Effector memory CD4-positive, alpha-beta T cell (primary cell): Measurements from ENCODE around the gene ATXN7L2.

Source experiments
- DNase-seq, 3 donors: peaks; one replicate each; pipeline ENCODE4 v3.0.0-alpha.2; 2020
- H3K27ac ChIP-seq: 2 replicates; pipeline ENCODE4 v1.7.0; 2013; ENCODE audit warnings: mild to moderate bottlenecking, low read length, moderate library complexity; ENCODE audit not compliant: insufficient read depth, poor library complexity, severe bottlenecking
- H3K27me3 ChIP-seq: replicated peaks from 2 replicates; pipeline ENCODE4 v1.7.0; 2013; ENCODE audit warnings: mild to moderate bottlenecking, low read length; ENCODE audit not compliant: insufficient read depth, control insufficient read depth, poor library complexity, severe bottlenecking
- H3K36me3 ChIP-seq: 2 replicates; pipeline ENCODE4 v1.7.0; 2013; ENCODE audit warnings: mild to moderate bottlenecking, low read length, moderate library complexity; ENCODE audit not compliant: control insufficient read depth, insufficient read depth
- H3K4me1 ChIP-seq: 2 replicates; pipeline ENCODE4 v1.7.0; 2013; ENCODE audit warnings: low read length, mild to moderate bottlenecking; ENCODE audit not compliant: control insufficient read depth, insufficient read depth, poor library complexity, severe bottlenecking
- H3K4me3 ChIP-seq: 2 replicates; pipeline ENCODE4 v1.7.0; 2013; ENCODE audit warnings: low read length, low read depth, mild to moderate bottlenecking; ENCODE audit not compliant: insufficient read depth, poor library complexity, severe bottlenecking
- H3K9me3 ChIP-seq: 2 replicates; pipeline ENCODE4 v1.7.0; 2013; ENCODE audit warnings: mild to moderate bottlenecking, low read length, moderate library complexity; ENCODE audit not compliant: control insufficient read depth

Gene ATXN7L2

DNA sequence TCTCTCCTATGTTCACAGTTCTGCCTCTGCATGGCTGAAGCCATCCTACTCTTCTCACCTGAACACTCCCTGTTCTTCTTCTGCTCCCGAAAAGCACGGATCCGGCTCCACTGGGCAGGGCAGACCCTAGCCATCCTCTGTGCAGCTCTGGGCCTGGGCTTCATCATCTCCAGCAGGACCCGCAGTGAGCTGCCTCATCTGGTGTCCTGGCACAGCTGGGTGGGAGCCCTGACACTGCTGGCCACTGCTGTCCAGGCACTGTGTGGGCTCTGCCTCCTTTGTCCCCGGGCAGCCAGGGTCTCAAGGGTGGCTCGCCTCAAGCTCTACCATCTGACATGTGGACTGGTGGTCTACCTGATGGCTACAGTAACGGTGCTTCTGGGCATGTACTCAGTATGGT, 12.0 kb downstream of the ATXN7L2 start:
- Histone ChIP-seq H3K4me1 (peaks cover 55% of the 10 kb centered on the region), H3K36me3 (peaks cover 26% of the 10 kb centered on the region)

DNA sequence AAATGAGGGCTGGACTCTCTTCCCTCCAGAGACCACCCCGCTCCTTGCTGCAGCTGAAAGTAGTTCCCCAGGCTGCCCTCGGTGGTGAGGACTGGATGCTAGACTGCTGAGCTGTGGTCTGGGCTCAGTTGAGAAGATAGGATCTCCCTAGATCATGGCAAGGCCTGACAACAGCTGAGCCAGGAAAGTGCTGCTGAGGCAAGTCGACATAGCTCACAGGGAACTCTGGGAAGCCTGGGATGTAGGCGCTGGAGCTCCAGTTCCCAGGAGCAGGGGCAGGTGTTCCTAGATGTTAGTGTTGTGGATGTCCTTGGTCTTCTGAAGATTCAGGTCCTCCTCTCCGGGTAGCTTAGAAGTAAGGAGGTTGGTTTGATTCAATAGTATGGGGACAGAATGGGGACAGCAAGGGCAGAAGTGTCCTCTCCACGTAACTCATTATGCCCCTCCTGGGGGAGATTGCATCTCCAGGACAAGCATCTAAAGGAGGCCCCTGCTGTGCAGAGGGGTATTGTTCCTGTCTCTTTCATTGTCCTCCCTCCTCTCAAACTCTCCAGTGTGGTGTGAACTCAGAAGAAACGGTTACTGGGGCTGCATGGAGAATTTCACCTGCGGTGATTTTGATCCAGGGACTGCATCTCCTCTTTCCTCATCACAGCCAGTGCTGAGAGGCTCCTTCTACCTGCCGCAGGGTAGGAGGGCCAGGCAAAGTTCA, 13.9 kb downstream of the ATXN7L2 start:
- H3K4me1 ChIP-seq = peaks cover 74% of the 10 kb centered on the region
- H3K27ac ChIP-seq = peak overlapping the region; percentile 11
- no peak for DNase-seq
- no peak overlapping the region for H3K4me3 ChIP-seq
- H3K36me3 ChIP-seq = peaks cover 28% of the 10 kb centered on the region
- no peaks in the 10 kb centered on the region for H3K27me3 ChIP-seq
- H3K9me3 ChIP-seq = no peaks in the 10 kb centered on the region

More for the DNA sequence above, 12.0 kb downstream of the ATXN7L2 start:
- no peak overlapping the region for H3K4me3 ChIP-seq
- H3K27me3 ChIP-seq = no peaks in the 10 kb centered on the region
- H3K9me3 ChIP-seq = no peaks in the 10 kb centered on the region
- H3K27ac ChIP-seq = no peak overlapping the region
- no peak for DNase-seq

DNA sequence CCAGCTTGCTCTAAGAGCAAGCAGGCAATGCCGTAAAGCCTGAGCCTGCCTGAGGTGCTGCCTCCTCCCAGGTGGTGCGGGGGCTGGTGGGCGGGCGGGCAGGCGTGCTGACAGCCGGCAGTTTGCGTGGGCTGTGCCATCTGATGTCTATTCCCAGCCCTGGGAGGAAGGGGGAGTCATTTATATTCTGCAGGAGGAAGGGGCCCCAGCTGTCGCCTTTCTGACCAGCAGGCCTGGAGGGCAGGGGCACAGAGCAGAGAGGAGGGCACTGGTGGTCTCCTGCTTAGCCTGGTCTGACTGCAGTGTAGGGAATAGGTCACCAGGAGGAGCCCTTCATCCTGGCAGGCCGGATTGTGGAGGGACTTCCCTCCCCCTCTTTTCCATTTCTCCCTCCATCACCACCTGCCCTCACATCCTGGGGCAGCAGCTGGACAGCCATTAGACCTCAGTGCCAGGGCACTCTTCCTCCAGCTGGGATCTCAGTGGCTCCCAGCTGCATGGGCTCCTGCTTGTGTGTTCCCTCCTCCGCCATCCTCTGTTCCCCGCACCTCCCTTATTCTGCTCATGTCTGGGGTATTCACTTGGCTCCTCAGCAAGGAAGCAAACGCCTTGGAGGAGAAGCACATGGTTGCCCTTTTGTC, 14.6 kb downstream of the ATXN7L2 start:
- Histone ChIP-seq H3K27ac (peak overlapping the region; percentile 11), H3K9me3 (no peaks in the 10 kb centered on the region), H3K36me3 (peaks cover 28% of the 10 kb centered on the region), H3K27me3 (no peaks in the 10 kb centered on the region), H3K4me3 (no peak overlapping the region), H3K4me1 (peaks cover 78% of the 10 kb centered on the region)
- no peak for DNase-seq

DNA sequence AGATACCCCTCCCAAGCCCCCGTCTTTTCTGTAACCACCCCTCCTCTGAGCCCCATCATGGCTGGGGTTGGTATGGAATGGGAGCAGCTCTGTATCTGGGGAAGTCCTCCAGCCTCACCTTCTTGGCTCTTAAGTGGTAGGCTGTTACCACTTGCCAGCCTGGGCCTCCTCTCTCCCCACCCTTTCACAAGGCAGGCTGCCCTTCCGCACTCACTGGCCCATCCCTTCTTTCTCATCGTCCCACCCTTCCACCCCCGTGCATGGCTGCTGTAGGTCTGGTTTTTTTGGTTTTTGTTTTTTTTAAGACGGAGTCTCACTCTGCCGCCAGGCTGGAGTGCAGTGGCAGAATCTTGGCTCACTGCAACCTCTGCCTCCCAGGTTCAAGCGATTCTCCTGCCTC, 15.4 kb downstream of the ATXN7L2 start:
- no peak for DNase-seq
- Histone ChIP-seq H3K27me3 (no peaks in the 10 kb centered on the region), H3K4me1 (peaks cover 81% of the 10 kb centered on the region), H3K36me3 (peaks cover 28% of the 10 kb centered on the region), H3K27ac (no peak overlapping the region), H3K9me3 (no peaks in the 10 kb centered on the region), H3K4me3 (no peak overlapping the region)

DNA sequence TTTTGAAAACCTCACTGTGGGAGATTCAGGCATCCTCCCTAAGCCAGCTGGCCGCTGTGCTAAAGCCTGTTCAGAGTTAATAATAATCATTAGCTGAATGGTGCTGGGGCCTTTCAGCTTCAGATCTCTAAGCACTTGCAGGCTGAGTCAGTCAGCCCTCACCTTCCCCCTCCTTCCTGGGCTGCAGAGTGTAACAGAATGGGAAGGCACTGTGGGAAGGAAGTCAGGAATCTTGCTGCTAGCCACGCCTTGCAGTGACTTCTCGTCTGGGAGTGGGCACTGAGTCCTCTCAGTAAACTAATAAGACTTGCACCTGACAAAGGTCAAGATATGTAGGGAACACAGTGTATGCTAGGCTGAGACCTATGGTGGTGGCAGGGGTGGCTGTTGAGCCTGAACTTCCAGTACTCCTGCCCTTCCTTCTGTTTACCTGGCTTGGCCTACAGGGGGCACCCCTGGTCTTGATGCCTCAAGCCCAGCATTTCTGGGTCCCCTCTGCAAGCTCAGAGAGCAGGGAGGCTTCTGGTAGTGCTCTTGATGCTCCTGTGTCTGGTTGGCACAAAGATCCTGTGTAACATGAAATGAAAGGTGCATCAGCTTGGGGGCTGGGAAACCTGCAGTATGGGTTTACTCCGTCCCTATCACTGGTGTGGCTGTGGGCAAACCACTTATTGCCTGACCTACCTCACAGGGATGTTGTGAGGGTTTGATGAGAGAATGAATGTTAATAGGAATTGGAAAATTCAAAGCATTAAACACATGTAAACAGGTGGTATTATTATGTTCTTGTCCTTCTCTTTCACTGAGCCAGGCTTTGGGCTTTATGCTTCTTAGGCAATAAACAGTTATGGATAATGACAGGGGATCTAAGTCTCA, 16.2 kb downstream of the ATXN7L2 start:
- peaks cover 81% of the 10 kb centered on the region for H3K4me1 ChIP-seq
- peaks cover 28% of the 10 kb centered on the region for H3K36me3 ChIP-seq
- peak overlapping the region; percentile 90 for H3K27ac ChIP-seq
- no peaks in the 10 kb centered on the region for H3K9me3 ChIP-seq
- peak in 2 of 3 donors; percentile 43 to 50 for DNase-seq
- H3K4me3 ChIP-seq = no peak overlapping the region
- H3K27me3 ChIP-seq = no peaks in the 10 kb centered on the region

DNA sequence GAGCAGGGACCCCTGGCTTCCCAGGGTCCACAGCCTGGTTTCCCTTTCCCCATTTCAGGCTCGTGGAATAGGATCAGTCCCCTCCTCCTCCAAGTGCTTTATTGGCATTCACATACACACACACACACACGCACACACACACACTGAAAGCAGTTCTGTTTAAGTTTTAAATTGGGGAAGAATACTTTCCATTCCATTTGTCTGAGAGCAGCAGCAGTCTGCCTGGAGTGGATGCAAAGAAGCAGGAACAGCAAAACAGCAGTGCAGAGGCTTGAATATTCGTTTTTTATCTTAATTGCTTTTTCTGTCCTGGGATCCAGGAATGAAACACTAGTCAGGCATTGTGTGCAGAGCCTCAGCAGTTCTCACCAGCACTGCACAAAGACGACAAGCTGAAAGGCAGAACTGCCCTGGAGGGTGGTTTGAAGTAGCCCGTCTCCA, 17.3 kb downstream of the ATXN7L2 start:
- Histone ChIP-seq H3K4me1 (peaks cover 81% of the 10 kb centered on the region), H3K36me3 (peaks cover 23% of the 10 kb centered on the region), H3K4me3 (peak overlapping the region; percentile 3), H3K9me3 (no peaks in the 10 kb centered on the region), H3K27me3 (no peaks in the 10 kb centered on the region), H3K27ac (peak overlapping the region; percentile 90)
- DNase-seq = no peak

DNA sequence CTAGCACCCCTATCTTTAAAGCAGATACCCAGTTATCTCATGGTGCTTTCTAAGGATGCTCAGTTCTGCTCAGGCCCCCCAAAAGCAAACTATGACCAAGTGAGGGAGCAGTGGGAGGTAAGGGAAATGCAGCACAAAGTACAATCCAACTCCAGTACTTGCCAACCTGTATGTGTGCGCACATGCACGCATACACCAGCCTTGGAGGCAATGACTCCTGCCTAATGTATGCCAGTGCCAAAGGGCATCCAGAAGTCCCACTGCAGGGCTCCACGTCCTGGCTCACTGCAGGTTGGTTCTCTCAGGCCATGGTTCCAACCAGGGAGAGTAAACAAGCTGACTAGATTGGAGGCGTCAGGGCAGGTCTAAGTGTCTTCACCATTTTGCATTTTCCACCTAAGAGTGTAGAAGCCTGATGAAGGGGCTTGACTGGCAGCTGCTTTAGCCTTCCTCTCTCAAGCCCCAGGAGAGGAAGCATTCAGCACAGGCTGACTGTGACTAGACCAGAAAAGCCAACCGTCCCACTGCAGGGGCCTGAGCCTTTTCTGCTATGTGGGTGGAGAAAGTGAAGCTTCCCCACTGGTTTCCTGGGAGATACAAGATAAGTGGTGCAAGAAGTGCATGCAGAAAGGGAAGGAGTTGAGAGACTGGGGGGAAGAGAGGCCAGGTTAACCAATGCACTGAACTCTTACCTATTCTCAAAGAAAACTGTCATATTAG, 18.1 kb downstream of the ATXN7L2 start:
- Histone ChIP-seq H3K4me1 (peaks cover 85% of the 10 kb centered on the region), H3K27ac (peak overlapping the region; percentile 90), H3K36me3 (peaks cover 15% of the 10 kb centered on the region), H3K4me3 (peak overlapping the region; percentile 38), H3K9me3 (no peaks in the 10 kb centered on the region), H3K27me3 (no peaks in the 10 kb centered on the region)
- no peak for DNase-seq

DNA sequence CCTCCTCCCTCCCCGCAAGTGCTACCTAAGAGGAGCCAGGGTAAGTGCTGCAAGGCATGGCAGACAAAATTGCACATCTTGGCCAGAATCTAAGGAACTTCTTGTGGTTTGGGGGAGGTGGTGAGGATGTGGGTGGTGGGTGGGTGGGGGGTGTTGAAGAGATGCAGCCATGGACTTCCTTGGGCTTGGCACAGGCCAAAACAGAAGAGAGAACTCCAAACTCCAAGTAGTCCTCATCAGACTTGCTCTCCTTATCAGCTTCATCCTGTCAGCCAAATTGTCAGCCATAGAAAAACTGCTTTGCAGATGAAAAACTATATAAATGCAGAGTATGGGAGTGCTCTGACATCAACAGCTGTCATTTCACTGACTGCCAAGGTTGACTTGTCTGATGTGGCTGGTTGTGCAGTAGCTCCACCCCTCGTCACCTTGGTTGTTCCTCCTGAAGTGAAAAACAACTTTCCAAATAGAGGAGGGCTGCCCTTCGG, 18.7 kb downstream of the ATXN7L2 start:
- Histone ChIP-seq H3K4me1 (peaks cover 84% of the 10 kb centered on the region), H3K36me3 (peaks cover 8% of the 10 kb centered on the region), H3K9me3 (no peaks in the 10 kb centered on the region), H3K27me3 (no peaks in the 10 kb centered on the region), H3K4me3 (peak overlapping the region; percentile 31), H3K27ac (peak overlapping the region; percentile 90)
- peak; percentile 24 to 55 (median 51) for DNase-seq

DNA sequence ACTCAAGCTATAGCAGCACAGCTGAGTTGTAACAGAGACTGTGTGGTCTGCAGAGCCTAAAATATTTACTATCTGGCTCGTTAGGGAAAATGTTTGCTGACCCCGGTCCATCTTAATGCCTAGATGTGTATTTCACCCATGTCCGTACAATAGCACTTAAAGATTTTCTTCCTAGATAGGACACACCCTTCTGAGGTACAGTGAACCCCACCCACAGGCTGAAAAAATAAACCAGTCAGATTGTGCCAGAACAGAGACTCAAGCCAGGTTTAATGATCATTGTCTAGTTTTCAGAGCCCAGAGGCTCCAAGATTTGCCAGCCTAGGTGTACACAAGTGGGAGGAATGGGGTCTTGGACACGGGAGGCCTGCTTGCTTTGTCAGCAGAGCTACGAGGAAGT, 20.2 kb downstream of the ATXN7L2 start:
- DNase-seq = no peak
- H3K4me1 ChIP-seq = peaks cover 76% of the 10 kb centered on the region

More for the DNA sequence above, 20.2 kb downstream of the ATXN7L2 start:
- Histone ChIP-seq H3K9me3 (no peaks in the 10 kb centered on the region), H3K27me3 (no peaks in the 10 kb centered on the region), H3K27ac (peak overlapping the region; percentile 61), H3K36me3 (peaks cover 5% of the 10 kb centered on the region), H3K4me3 (peak overlapping the region; percentile 16)
